Upper lobe of left lung (tissue), 6 donors: ENCODE measurements around the gene RCN2. TPM values are rescaled to one million over a fixed set of nuclear protein-coding genes. Genes with fewer than 3 reads are reported as not detected.

ENCODE experiments used
- ATAC-seq, 2 donors: fragments of 200-7000 bp; cut with Tn5 transposase; one replicate each; pipeline ENCODE4 v1.9.1; 2022; ENCODE audit warnings: mild to moderate bottlenecking in 2 of 2, moderate library complexity in 2 of 2; ENCODE audit not compliant: low FRiP score in 2 of 2
- DNase-seq, 2 donors: peaks; one replicate each; pipeline ENCODE4 v3.0.0-alpha.2; 2019 to 2020
- H3K27ac ChIP-seq, 4 donors: fragments of 200-600 bp; sonication (generic); one replicate each; pipeline ENCODE4 v1.5.1; 2016 to 2019
- H3K27me3 ChIP-seq, 4 donors: fragments of 200-600 bp; sonication (generic); one replicate each; pipeline ENCODE4 v1.5.1; 2017 to 2019
- H3K36me3 ChIP-seq, 4 donors: fragments of 200-600 bp; sonication (generic); one replicate each; pipeline ENCODE4 v1.5.1; 2016 to 2019
- H3K4me1 ChIP-seq, 4 donors: fragments of 200-600 bp; sonication (generic); one replicate each; pipeline ENCODE4 v1.5.1; 2018 to 2019
- H3K4me3 ChIP-seq, 4 donors: fragments of 200-600 bp; sonication (generic); one replicate each; pipeline ENCODE4 v1.5.1; 2017 to 2019; ENCODE audit warnings: mild to moderate bottlenecking in 2 of 4, moderate library complexity in 1 of 4
- H3K9me3 ChIP-seq, 4 donors: fragments of 200-600 bp; sonication (generic); one replicate each; pipeline ENCODE4 v1.5.1; 2018 to 2019
- CTCF ChIP-seq, 6 experiments: fragments of 450-650 bp in 4 of 6; fragments of 200-600 bp in 2 of 6; sonication (generic) in 2 of 6; IDR thresholded peaks; one replicate each; pipeline ENCODE4 v1.5.1; 2016 to 2019; ENCODE audit warnings: antibody characterized with exemption in 6 of 6
- EP300 ChIP-seq, 4 donors: sonication (generic); formaldehyde crosslinking; IDR thresholded peaks; one replicate each; pipeline ENCODE4 v1.5.1; 2017; ENCODE audit warnings: antibody characterized with exemption in 4 of 4, control low read depth in 2 of 4
- POLR2A ChIP-seq, 4 donors: fragments of 450-650 bp; IDR thresholded peaks; one replicate each; pipeline ENCODE4 v1.5.1; 2016 to 2017; ENCODE audit warnings: antibody characterized with exemption in 4 of 4, mild to moderate bottlenecking in 2 of 4
- POLR2AphosphoS5 ChIP-seq, 2 donors: sonication (generic); formaldehyde crosslinking; IDR thresholded peaks; one replicate each; pipeline ENCODE4 v1.5.1; 2017; ENCODE audit warnings: antibody characterized with exemption in 2 of 2
- WGBS, 2 donors: methylation state at CpG; one replicate each; pipeline ENCODE4 v1.1.5; 2017 to 2018; 5-methylcytosine and 5-hydroxymethylcytosine counted together
- total RNA-seq, 6 donors: library from RNA; depleted of rRNA in 4 of 6; stranded (reverse); fragments of >200 nt in 4 of 6; gene quantifications; one replicate each; pipeline versions ENCODE4 v1.1.0 to v1.2.1, GENCODE V29; 2016 to 2021
- donor health status: DM: no; HTN: no; CAD: no; lungs with moderate emphysema.
- donor health status: DM: no; HTN: yes; CAD: no; lungs with severe emphysema.

The RCN2 gene
- total RNA-seq, 6 donors from 2014 or later: 17.8 to 43.9 (median 32.7) TPM

- Histone ChIP-seq H3K36me3 (peaks cover 3 to 34% (median 11%) of the 10 kb centered on the region in 4 donors), H3K27ac (no peak overlapping the region), H3K4me1 (no peaks in the 10 kb centered on the region), H3K4me3 (no peak overlapping the region), H3K27me3 (no peaks in the 10 kb centered on the region), H3K9me3 (no peaks in the 10 kb centered on the region)
- whole genome bisulfite sequencing, 2 donors: 79 to 100% methylated on average over 1 of the region's 1 CpG
- DNase-seq (no peak), ATAC-seq (no peak)
- no peak for TF ChIP-seq EP300 (IDR thresholded peaks at IDR 0.05)
- no peak for TF ChIP-seq POLR2A (IDR thresholded peaks at IDR 0.05)
- TF ChIP-seq CTCF (IDR thresholded peaks at IDR 0.05): no peak
- TF ChIP-seq POLR2AphosphoS5 (IDR thresholded peaks at IDR 0.05): no peak
Observed at GRCh38 chr15:76951220-76951619, 19.7 kb downstream of the RCN2 start.

- ATAC-seq (no peak), DNase-seq (no peak)
- Histone ChIP-seq H3K4me1 (no peaks in the 10 kb centered on the region), H3K36me3 (peaks cover 3 to 17% (median 7%) of the 10 kb centered on the region in 4 donors), H3K4me3 (no peak overlapping the region), H3K27me3 (no peaks in the 10 kb centered on the region), H3K27ac (no peak overlapping the region), H3K9me3 (no peaks in the 10 kb centered on the region)
- WGBS, 2 donors: 58 to 61% methylated on average over 3 of the region's 3 CpGs
- TF ChIP-seq CTCF (IDR thresholded peaks at IDR 0.05): no peak
- TF ChIP-seq POLR2AphosphoS5 (IDR thresholded peaks at IDR 0.05): no peak
- no peak for TF ChIP-seq POLR2A (IDR thresholded peaks at IDR 0.05)
- no peak for TF ChIP-seq EP300 (IDR thresholded peaks at IDR 0.05)
Observed at GRCh38 chr15:76953913-76954312, 22.4 kb downstream of the RCN2 start.

- Histone ChIP-seq H3K4me3 (no peak overlapping the region), H3K4me1 (no peaks in the 10 kb centered on the region), H3K27me3 (no peaks in the 10 kb centered on the region), H3K27ac (no peak overlapping the region), H3K9me3 (no peaks in the 10 kb centered on the region), H3K36me3 (peaks cover 0 to 10% (median 4%) of the 10 kb centered on the region in 4 donors)
- no peak for DNase-seq
- TF ChIP-seq CTCF (IDR thresholded peaks at IDR 0.05) (no peak), POLR2AphosphoS5 (IDR thresholded peaks at IDR 0.05) (no peak), POLR2A (IDR thresholded peaks at IDR 0.05) (no peak)
- 79 to 81% methylated on average over 2 of the region's 2 CpGs for WGBS, 2 donors
- ATAC-seq: no peak
Observed at GRCh38 chr15:76954744-76955143, 23.2 kb downstream of the RCN2 start.

GRCh38 chr15:76961268-76962011 lies 29.9 kb downstream of the RCN2 start:
- TF ChIP-seq CTCF (IDR thresholded peaks at IDR 0.05) (no peak), POLR2A (IDR thresholded peaks at IDR 0.05) (no peak), POLR2AphosphoS5 (IDR thresholded peaks at IDR 0.05) (no peak), EP300 (IDR thresholded peaks at IDR 0.05) (no peak)
- ATAC-seq: no peak
- Histone ChIP-seq H3K27ac (no peak overlapping the region), H3K27me3 (no peaks in the 10 kb centered on the region), H3K4me1 (no peaks in the 10 kb centered on the region), H3K36me3 (no peaks in the 10 kb centered on the region), H3K4me3 (no peak overlapping the region), H3K9me3 (no peaks in the 10 kb centered on the region)
- 78 to 80% methylated on average over 6 of the region's 6 CpGs for WGBS, 2 donors
- no peak for DNase-seq
